Effector CD4-positive, alpha-beta T cell (primary cell): ENCODE measurements around the gene MYO1D.
"Not testable (repeated sequence)": the region's sequence is repeated elsewhere in the genome, so short reads cannot be mapped to it uniquely, and the experiment has no call there.

Experiments used
- DNase-seq: peaks from one replicate; pipeline ENCODE4 v3.0.0-alpha.2; 2020

Gene MYO1D

DNA sequence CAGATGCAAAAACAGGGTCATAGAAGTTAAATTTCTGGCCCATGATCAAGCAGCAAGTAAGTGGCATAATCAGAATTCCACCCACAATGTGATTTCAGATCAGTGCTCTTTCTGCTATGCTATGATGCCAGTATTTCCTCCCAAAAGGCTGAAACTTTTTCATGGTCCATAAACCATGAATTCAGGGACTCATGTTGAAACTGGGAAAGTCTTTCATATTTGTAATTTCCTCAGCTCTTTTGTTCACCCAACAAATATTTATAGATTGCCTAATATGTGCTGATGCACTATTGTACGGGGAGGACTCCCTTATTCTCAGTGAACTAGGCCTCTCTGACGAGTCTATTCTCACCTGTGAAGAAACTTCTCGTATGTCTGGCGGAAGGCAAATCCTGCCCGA lies 156.3 kb downstream of the MYO1D start:
- no peak for DNase-seq

DNA sequence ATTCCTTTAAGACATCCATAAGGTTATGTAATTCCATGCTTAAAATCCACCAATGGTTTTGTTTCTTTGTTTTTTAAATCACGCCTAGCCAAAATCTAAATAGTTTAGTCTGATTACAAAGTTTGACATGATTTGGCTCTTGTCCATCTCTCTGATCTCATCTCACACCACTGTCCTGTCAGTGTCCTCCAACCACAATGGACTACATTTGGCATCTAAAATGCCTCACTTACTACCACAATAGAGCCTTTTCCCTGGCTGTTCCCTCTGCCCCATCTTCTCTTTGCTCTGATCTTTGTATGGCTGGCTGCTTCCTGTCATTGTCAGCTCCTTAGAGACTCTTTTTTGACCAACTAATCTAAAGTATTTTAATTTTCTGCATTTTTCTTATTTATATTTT lies 157.2 kb downstream of the MYO1D start:
- DNase-seq, result no peak

GRCh38 chr17:32714922-32715321 lies 162.0 kb downstream of the MYO1D start:
- not testable (repeated sequence) for DNase-seq

DNA sequence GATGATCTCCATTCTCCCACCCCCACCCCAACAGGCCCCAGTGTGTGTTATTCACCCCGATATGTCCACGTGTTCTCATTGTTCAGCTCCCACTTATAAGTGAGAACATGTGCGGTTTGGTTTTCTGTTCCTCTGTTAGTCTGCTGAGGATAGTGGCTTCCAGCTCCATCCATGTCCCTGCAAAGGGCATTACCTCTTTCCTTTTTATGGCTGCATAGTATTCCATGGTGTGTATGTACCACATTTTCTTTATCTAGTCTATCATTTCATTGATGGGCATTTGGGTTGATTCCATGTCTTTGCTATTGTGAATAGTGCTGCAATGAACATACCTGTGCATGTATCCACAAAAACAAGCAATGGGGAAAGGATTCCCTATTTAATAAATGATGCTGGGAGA lies 162.7 kb downstream of the MYO1D start:
- DNase-seq, result not testable (repeated sequence)

DNA sequence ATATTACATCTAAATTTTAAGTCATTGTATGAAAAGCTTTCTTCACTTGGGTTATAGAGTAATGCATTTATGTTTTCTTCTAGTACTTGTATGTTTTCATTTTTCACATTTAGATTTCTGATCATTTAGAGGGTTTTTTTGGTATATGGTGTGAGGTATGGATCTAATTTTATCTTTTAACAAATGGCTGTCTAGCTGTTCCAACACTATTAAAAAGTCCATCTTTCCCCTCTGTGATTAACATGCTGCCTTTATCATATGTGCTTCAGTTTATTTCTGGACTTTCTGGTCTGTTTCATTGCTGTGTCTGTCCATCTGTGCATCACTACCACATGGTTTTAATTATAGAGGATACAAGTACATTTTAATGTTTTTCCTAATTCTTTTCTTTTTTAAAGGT lies 163.8 kb downstream of the MYO1D start:
- DNase-seq, result no peak

- no peak for DNase-seq
These were observed 167.4 kb downstream of the MYO1D start for GRCh38 chr17:32709562-32709961.

DNA sequence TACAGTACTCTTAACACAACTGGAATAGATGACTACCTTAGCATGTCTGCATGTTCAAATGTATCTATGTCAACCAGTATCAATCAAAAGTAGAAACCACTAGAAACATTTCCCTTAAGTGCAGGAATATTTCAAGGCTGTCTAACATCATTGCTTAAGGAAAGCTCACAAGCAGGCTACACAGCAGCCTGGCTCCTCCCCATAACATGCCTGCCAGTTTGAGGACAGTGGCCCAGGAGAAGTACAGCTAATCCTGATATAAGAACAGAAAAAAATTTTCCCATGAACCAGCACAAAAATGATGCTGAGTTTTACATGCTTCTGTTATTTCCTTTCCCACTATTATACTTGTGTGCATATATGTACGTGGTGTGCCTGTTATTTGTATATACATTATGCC lies 175.1 kb downstream of the MYO1D start:
- DNase-seq, result no peak

- no peak for DNase-seq
These were observed 177.7 kb downstream of the MYO1D start for GRCh38 chr17:32699247-32699646.

- no peak for DNase-seq
These were observed 178.9 kb downstream of the MYO1D start for GRCh38 chr17:32697728-32698625.

- DNase-seq, result no peak
These were observed 180.5 kb downstream of the MYO1D start for GRCh38 chr17:32696426-32696825.

DNA sequence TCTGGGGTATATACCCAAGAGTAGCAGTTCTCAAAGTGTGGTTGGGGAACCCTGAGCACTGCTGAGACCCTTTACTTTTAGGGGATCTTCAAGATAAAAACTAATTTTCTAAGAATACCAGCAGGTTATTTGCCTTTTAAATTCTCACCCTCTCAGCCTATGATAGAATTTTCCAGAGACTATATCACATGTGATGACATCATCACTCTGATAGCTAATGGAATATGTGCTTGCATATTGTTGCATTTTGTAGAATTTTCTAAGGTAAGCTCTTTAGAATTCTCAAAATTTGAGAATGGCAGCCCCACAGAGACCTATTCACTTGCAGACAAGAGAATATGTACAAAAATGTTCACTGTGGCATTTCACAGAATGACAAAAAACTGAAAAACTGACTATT lies 181.1 kb downstream of the MYO1D start:
- DNase-seq, result no peak

- DNase-seq, result no peak
These were observed 183.6 kb downstream of the MYO1D start for GRCh38 chr17:32693194-32693897.

GRCh38 chr17:32692179-32692578 lies 184.7 kb downstream of the MYO1D start:
- DNase-seq, result no peak

DNA sequence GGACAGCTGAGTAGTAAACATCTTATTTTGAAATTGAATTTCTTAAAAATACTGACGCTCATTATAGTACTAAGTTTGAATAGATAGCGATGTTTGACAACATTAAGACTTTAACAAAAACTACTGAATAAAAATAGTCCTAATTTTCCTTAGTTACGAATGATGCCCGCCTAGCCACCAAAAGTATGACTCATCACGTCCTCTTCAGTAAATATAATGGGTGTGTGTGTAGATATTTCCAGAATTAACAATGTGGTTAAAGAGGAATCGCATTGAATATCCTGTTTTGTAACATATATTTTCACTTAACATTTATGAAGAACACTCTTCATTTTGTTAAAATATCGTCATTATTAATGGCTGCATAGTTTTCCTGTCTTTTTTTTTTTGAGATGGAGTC lies 187.6 kb downstream of the MYO1D start:
- DNase-seq, result no peak

DNA sequence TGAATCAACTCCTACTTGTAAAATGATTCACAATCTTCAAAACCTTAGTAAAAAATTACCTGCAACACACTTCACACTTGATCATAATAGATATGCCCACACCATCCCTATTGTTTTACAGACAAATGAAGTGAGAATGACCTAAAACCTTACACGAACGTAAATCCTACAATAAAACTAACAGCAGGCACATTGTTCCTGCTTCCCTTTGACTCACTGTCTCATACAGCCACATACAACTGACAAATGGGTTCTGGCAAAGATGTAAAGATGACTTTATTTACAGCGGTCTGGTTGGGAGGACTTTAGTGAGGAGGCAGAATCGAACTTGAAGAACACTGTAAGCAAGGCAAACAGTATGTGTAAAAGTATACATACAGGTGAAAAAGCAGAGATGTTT lies 188.7 kb downstream of the MYO1D start:
- DNase-seq, result no peak

- no peak for DNase-seq
These were observed 192.6 kb downstream of the MYO1D start for GRCh38 chr17:32684087-32684958.

DNA sequence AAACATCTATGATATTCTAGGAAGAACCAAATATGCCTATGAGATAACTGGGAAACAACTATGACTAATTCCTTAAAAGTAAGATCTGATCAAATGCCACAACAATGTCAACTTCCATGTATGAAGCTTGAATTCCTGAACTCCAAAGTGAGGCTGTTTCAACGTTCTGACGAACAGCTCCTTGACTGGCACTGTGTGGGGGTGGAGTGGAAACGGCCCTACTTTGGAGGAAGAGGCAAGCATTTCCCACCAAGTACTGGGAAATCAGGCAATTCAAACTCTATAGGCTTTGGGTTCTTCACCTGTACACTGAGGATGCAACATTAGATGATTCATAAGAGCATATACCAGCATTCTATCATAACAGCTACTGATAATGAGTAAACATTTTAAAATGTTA lies 203.0 kb downstream of the MYO1D start:
- no peak for DNase-seq

GRCh38 chr17:32672711-32673110 lies 204.2 kb downstream of the MYO1D start:
- no peak for DNase-seq

- DNase-seq, result no peak
These were observed 205.0 kb downstream of the MYO1D start for GRCh38 chr17:32671896-32672295.

DNA sequence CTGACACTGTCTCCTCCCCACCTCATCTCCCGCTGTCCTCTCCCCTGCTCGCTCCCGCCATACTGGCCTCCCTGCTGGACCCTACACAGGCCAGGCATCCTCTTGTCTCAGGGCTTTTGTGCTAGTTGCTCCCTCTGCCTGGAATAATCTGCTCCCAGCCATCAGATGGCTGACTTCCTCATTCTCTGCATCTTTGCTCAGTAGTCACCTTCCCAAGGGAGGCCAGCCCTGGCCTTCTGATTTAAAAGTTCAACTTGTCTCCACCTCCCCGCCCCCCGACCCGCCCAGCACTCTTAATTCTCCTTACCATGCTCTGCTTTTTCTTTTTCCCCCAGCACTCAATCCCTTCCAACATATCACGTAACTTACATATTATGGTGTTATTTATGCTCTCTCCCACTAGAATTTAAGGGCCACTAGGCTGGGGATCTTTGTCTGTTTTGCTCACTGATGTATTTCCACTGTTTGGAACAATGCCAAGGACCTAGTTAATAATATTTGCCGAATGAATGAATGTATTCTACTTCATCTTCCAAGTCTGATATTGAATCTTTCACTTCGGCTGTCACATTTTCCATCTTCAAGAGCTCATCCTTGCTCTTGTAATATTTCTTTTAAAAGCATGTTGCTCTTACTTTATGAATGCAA lies 211.9 kb downstream of the MYO1D start:
- DNase-seq, result no peak

DNA sequence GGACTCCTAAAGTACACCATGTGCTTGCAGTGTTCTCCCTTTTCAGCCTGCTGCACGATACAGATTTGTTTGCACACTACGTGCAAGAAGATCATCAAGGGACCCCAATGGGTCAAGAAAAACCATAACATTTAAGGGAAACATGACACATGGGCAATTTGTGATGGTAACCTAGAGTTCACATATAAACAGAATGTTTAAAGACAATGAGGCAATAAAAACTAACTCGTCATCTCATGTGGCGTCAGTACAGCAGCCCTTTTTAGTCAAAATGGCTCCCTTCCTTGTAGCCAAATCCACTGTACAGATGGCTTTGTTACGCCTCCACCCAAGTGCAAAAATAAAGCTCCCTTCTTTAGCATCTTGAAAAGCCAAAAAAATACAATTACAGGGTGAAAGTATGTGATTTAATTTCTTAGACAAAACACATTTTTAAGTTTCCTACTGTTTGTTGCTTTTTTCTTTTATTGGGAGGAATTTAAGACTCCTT lies 216.4 kb downstream of the MYO1D start:
- no peak for DNase-seq

- DNase-seq, result peak; percentile 43
These were observed 217.5 kb downstream of the MYO1D start for GRCh38 chr17:32659419-32659842.
